NCI-H1048 (cell line): ENCODE results near the gene TGFBR3.

ENCODE experiments used
- DNase-seq: peaks from one replicate; lab custom pipeline; 2025; lab: John Stamatoyannopoulos, UW

The TGFBR3 gene

GRCh38 chr1:91777630-91778300, 108.2 kb downstream of the TGFBR3 start:
- DNase-seq = no peak

DNA sequence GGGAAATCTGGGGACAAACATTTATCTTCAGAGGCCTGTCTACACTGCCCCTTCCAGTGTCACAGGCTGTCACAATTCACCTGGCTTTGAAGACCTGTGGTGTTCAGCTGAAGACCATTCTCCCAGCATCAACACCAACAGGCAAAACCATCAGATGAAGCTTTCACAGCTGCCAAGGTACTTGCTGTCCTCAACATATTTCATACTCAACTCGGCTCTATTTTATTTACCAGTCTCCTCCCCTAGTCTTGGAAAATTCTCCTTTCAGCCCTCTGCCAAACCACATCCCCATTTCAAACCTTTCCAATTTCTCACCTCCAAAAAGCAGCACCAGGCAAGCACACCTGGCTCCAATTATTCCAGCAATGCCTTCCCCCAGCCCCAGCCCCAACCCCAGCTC, 108.8 kb downstream of the TGFBR3 start:
- no peak for DNase-seq

GRCh38 chr1:91776068-91776794, 109.7 kb downstream of the TGFBR3 start:
- DNase-seq = no peak

GRCh38 chr1:91775227-91775626, 110.7 kb downstream of the TGFBR3 start:
- no peak for DNase-seq

DNA sequence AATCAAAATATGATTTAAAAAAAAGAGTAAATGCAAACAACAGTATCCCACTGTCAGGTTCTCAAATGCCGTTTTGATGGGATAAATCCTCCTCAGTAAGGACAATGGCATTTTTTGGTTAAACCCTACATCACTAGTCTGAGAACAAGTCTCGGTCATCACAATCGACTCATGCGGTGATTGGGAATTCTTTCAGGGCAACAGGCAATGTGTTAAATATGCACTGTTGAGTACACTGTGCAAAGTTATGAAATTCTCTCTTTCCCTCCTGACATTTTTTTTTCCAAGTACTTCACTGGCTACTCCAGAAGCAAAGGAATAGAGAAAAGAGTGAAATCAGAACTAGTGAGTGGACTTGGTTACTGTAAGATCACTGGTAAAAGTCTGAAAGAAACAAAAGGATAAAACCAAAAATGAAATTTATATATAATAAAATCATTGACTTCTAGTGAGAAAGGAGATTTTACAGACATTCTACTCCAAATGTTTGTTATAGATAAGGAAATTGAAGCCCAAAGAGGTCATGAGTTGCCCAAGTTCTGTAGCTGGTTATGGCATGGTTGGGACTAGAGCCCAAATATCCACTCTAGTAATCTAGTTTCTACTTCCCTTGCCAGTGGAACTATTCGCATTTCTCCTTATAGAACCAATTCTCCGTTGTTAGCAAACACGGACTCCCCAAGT, 111.3 kb downstream of the TGFBR3 start:
- DNase-seq = no peak

GRCh38 chr1:91771717-91772116, 114.2 kb downstream of the TGFBR3 start:
- DNase-seq = no peak

DNA sequence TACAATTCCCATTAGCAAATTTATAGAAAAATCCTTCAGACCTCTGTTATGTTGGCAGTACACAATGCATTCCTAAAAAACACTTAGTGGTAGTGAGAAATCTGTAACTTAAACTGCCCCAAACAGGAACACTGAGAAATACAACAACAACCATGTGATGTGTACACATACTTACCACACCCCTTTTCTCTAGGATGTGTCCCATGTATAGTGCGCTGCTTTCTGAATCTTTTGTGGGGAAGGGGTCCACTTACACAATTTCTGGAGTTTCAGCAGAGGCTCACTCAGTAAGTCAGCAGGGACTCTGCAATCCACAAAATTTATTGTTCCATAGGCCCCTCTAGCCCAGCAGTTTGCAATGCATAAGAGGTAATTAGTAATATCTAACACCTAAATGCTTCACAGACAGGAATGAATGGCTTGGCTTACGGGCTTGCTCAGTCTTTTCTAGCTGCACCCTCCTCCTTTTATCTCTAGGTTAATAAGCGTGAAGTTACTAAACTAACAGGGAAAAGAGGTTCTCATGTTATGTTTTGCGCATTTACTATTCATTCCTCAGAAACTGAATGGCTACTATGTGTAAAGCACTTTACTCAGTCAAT, 115.2 kb downstream of the TGFBR3 start:
- DNase-seq = no peak

- no peak for DNase-seq
Observed at GRCh38 chr1:91769742-91770141, 116.2 kb downstream of the TGFBR3 start.

DNA sequence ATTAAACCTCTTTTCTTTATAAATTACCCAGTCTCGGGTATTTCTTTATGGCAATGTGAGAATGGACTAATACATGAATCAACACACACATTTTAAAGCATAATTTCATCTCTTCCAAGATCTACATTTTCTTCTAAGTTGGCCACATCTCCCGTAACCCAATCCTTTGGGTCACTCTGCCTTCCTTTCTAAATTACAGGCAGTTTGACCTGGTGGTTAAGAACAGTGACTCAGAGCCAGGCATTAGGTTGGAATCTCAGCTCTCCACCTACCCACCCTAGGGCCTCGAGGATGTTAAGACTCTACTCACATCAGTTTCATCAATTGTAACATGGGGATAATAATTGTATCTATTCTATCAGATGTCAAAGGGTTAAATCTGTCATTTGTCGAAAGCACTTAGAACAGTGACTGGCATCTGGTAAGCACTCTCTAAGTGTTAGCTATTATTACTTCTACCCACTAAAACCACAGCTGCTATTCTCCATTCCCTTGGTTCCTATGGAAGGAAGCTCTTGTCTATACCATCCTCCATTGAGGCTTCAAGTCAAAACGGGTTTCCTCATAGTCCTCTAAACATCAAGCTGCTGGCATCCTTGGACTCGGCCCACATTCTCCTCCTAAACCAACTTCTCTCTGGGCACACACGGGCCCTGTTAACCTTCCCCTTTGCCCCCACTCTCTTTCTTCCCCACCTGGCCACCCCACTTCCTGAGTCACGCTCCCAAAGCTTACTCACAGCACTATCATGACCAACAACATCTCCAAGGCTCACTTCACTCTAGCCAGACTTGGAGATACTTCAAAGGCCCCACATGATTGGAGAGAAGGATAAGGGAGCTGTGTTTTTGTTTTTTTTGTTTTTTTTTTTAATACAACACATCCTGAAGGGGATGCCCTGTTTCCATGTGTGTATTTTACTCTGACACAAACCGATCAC, 116.9 kb downstream of the TGFBR3 start:
- DNase-seq = no peak

- no peak for DNase-seq
Observed at GRCh38 chr1:91768120-91768519, 117.8 kb downstream of the TGFBR3 start.

GRCh38 chr1:91766883-91767282, 119.1 kb downstream of the TGFBR3 start:
- no peak for DNase-seq

GRCh38 chr1:91765880-91766443, 120.0 kb downstream of the TGFBR3 start:
- no peak for DNase-seq

- DNase-seq = no peak
Observed at GRCh38 chr1:91765293-91765692, 120.7 kb downstream of the TGFBR3 start.

DNA sequence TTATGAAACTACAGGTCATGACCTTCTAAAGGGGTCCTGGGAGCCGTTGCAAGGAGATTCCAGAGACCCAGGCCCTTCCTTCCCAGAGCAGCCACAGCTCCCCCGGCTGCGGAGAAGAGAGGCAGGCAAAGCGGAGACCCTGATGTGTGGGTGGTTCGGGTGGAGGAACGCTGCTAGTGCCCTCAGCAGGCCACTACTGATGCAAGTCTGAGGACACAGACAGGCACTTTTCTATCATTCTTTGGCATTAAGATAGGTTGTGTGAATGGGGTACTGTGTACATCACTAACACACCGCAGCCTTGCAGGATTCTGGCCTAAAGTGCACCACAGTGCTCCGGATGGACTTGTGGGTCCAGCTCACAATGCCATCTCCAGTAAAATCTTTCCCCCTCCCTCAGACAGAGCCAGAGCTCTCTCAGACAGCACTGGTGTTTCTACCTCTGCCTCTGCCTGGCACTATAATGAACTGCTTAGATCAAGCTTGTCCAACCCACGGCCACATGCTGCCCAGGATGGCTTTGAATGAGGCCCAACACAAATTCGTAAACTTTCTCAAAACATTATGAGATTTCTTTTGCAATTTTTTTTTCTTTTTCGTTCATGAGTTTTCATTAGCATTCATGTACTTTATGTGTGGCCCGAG, 121.4 kb downstream of the TGFBR3 start:
- DNase-seq = no peak

DNA sequence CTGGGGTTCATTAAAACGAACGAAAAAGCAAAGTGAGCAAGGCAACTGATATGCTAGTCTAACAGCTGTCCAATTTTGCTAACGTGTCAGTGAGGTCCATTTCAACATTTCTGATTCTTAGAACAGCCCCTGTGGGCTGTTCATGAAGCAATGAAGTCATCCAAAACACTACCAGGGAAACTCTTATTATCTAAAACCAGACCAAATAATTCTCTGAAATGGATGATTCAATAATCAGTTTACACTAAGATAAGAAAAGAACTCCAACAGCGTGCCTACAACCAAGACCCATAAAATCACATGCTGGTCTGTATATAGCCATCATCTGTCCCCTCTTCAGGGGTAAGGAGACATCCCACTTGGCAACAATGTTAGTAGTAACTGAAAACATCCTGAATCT, 122.7 kb downstream of the TGFBR3 start:
- no peak for DNase-seq

DNA sequence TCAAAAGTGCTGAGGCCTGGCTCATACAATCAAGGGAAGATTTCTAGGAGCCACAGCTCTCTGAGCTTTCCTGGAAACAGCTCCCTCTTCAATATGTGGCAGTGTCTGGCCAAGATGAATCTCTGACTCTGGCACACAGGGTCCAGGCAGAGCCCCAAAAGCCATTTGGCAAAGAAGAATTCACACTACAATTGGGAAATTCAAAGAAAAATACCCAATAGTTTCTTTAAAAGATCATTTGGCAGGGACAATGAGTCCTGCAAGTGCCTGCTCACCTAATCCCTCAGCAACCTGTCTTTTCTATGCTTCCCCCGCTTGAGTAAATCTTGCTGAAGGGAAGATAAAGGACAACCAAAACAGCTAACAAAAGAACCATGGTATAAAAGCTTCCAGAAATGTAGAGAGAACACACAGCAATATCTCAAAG, 124.6 kb downstream of the TGFBR3 start:
- DNase-seq = no peak

GRCh38 chr1:91760512-91760911, 125.4 kb downstream of the TGFBR3 start:
- DNase-seq = no peak

DNA sequence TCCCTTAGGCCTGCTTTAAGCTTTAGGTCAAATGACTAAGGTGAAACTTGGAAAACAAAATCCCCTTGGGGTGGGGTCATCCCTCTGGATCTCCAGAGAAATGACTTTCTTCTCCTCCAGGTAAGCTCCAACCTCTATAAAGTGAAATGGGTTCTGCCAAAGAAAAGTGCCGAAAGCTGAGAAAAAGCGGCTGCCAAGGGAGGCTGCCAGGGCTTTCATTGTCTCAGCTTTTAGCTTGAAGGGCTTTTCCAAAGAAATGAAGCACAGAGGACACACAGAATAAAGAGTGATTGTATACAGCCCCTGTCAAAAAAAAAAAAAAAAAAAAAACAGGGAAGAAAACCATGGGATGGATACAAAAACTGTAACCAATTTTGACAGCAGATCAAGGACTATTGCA, 126.9 kb downstream of the TGFBR3 start:
- DNase-seq = no peak

GRCh38 chr1:91757763-91758460, 128.0 kb downstream of the TGFBR3 start:
- no peak for DNase-seq

DNA sequence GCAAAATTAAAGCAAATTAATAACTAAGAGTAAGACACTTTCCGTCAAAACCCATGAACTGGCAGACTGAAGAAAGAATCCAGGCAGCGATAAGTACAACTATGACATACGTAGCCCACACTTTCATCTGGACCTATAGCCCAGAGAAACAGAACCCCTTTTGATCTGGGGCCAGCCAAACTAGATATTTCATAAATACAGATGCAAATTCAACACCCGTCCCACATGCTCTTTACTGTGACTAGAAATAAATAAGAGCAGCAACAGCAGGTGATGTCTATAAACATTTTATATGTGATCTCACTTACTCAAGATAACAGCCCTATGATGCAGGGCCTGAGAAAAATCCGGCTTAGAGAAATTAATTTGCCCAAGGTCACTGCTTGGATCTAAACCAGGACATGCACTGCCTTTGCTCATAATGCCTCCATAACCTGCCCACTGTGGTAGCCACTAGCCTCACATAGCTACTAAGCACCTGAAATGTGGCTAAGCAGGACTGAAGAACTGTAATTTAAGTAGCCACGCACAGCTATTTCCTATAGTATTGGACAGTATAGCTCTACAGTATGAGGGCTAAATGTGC, 130.2 kb downstream of the TGFBR3 start:
- DNase-seq = no peak
